Stimulated activated naive CD4-positive, alpha-beta T cell treated with Interleukin-2 at 50 U/mL for 16 hours (primary cell): ENCODE measurements around the gene UGDH.

ENCODE experiments used
- DNase-seq: peaks from one replicate; lab custom pipeline; 2025; lab: John Stamatoyannopoulos, UW

UGDH gene

DNA sequence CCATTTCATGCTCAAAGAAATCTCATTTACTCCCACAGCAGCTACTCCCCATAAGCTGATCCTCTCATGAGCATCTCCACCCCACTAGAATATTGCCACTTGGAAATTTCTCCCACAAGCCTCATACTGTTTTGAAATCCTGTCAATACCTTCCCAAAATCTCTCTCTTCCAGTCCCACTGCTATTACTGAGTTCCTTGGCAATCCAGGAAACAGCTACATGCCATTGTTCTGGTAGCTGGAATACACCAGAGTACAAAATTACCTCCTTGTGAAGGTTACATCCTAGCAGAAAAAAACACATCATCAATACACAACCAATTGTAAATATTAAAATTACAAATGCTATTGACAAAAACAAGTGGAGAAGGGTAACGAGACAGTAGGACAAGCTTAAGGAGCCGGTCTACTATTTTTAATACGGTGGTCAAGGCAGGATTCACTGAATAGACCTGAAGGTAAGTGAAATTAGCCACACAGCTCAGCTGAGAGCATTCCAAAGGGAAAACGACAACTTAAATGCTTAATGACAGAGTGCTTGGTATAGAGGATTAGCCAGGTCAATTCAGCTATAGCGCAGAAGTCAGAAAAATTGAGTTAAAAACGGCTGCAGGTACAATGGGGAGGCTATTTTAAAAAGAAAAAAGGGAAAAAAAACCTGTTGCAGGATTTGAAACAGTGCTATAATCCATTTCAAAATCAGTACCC lies 74.9 kb downstream of the UGDH start:
- no peak for DNase-seq

DNA sequence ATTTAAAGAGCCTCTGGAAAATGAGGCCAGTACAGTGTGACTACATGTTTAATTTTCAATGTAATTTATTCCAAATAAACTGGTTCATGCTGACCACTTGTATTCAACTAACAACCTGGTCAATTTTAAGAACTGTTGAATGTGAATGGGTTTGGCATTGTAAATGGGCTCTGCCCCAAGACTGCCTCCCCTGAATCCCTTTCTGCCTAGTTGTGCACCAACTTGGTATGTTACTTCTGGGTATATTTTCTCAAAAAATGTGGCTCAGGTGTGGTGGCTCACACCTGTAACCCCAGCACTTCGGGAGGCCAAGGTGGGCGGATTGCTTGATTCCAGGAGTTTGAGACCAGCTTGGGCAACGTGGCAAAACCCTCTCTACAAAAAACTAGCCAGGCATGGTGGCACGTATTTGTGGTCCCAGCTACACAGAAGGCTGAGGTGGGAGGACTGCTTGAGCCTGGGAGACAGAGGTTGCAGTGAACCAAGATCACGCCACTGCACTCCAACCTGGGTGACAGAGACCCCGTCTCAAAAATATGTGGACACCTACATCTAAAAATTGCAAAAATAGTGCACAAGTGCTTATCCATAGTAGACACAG lies 75.7 kb downstream of the UGDH start:
- no peak for DNase-seq

DNA sequence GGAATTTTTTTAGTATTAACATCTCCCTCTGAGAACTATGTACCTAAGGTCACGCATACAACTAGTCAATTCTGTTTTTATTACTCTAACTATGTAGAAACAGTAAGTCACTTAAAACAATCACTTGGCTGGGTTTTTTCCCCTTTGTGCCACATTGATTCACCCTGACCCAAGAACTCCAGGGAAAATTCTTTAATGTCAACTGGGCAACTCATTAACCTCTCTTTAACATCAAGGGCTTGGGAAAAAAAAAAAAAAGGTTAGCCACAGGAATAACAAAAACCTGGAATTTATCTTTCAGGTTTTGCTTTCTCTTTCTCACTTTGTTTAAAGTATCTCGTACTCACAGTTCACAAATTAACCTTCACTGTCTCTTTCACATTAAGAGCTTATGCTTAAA lies 76.6 kb downstream of the UGDH start:
- DNase-seq, result no peak
